Measurements from ENCODE around the gene DISC1. TPM values are rescaled to one million over a fixed set of nuclear protein-coding genes. Genes with fewer than 3 reads are reported as not detected.

Gene DISC1
- total and polyA plus RNA-seq, 7 donors: 1.2 to 14.1 (median 5.8) TPM

- no peak for DNase-seq
- WGBS, 2 donors: 87 to 93% methylated on average over 2 of the region's 2 CpGs
- H3K4me3 ChIP-seq: no peak overlapping the region
- H3K9me3 ChIP-seq: no peaks in the 10 kb centered on the region
- no peaks in the 10 kb centered on the region for H3K36me3 ChIP-seq
- H3K27me3 ChIP-seq: no peaks in the 10 kb centered on the region
- no peak overlapping the region for H3K27ac ChIP-seq
- TF ChIP-seq POLR2A (IDR thresholded peaks at IDR 0.05) (no peak), POLR2AphosphoS5 (IDR thresholded peaks at IDR 0.05) (no peak), EP300 (IDR thresholded peaks at IDR 0.05) (no peak)
- TF ChIP-seq, protein P1, sequence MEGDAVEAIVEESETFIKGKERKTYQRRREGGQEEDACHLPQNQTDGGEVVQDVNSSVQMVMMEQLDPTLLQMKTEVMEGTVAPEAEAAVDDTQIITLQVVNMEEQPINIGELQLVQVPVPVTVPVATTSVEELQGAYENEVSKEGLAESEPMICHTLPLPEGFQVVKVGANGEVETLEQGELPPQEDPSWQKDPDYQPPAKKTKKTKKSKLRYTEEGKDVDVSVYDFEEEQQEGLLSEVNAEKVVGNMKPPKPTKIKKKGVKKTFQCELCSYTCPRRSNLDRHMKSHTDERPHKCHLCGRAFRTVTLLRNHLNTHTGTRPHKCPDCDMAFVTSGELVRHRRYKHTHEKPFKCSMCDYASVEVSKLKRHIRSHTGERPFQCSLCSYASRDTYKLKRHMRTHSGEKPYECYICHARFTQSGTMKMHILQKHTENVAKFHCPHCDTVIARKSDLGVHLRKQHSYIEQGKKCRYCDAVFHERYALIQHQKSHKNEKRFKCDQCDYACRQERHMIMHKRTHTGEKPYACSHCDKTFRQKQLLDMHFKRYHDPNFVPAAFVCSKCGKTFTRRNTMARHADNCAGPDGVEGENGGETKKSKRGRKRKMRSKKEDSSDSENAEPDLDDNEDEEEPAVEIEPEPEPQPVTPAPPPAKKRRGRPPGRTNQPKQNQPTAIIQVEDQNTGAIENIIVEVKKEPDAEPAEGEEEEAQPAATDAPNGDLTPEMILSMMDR (IDR thresholded peaks at IDR 0.05): no peak
- no peaks in the 10 kb centered on the region for H3K4me1 ChIP-seq
- intact Hi-C loops (cut with DNase I): no loop called here
These were observed 52.5 kb downstream of the DISC1 start for GRCh38 chr1:231679109-231679508.

- TF ChIP-seq, protein P1 (IDR thresholded peaks at IDR 0.05): no peak
- TF ChIP-seq POLR2AphosphoS5 (IDR thresholded peaks at IDR 0.05): no peak
- TF ChIP-seq POLR2A (IDR thresholded peaks at IDR 0.05): no peak
- TF ChIP-seq EP300 (IDR thresholded peaks at IDR 0.05): no peak
- intact Hi-C loops (cut with DNase I): no loop called here
- no peak for DNase-seq
- H3K4me3 ChIP-seq: no peak overlapping the region
- H3K4me1 ChIP-seq: no peaks in the 10 kb centered on the region
- no peaks in the 10 kb centered on the region for H3K36me3 ChIP-seq
- 89 to 93% methylated on average over 3 of the region's 3 CpGs for WGBS, 2 donors
- H3K27ac ChIP-seq: no peak overlapping the region
- no peaks in the 10 kb centered on the region for H3K9me3 ChIP-seq
- H3K27me3 ChIP-seq: no peaks in the 10 kb centered on the region
These were observed 54.4 kb downstream of the DISC1 start for GRCh38 chr1:231681006-231681405.

DNA sequence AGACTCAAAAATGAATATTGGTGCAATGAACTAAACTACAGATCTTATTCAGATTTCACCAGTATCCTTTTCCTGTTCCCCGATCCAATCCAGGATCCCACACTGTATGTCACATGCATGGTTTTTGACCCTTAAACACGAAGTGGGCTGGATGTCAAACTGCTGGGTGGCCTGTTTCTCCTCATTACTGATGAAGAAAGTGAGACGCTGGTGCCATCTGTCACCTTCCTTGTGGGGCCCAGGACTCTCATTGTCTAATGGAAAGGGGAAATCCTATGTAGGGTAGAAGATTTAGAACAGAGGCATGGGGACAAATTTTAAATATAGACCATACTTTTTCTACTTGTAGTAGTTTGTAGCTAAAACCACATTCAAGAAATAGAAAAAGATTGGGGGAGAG is 56.2 kb downstream of the DISC1 start:
- no peak for DNase-seq
- H3K36me3 ChIP-seq: no peaks in the 10 kb centered on the region
- TF ChIP-seq, protein P1 (IDR thresholded peaks at IDR 0.05): no peak
- TF ChIP-seq EP300 (IDR thresholded peaks at IDR 0.05) (no peak), POLR2A (IDR thresholded peaks at IDR 0.05) (no peak), POLR2AphosphoS5 (IDR thresholded peaks at IDR 0.05) (no peak)
- H3K4me1 ChIP-seq: no peaks in the 10 kb centered on the region
- intact Hi-C loops (cut with DNase I): no loop called here
- H3K4me3 ChIP-seq: no peak overlapping the region
- H3K27ac ChIP-seq: no peak overlapping the region
- 71 to 81% methylated on average over 3 of the region's 3 CpGs for WGBS, 2 donors
- no peaks in the 10 kb centered on the region for H3K27me3 ChIP-seq
- peaks cover 0 to 3% (median 0%) of the 10 kb centered on the region in 4 donors for H3K9me3 ChIP-seq

GRCh38 chr1:231683439-231684165 is 57.0 kb downstream of the DISC1 start:
- no peaks in the 10 kb centered on the region for H3K36me3 ChIP-seq
- H3K27ac ChIP-seq: no peak overlapping the region
- DNase-seq: no peak
- H3K9me3 ChIP-seq: peaks cover 0 to 3% (median 0%) of the 10 kb centered on the region in 4 donors
- H3K27me3 ChIP-seq: no peaks in the 10 kb centered on the region
- no peak for TF ChIP-seq EP300 (IDR thresholded peaks at IDR 0.05)
- TF ChIP-seq POLR2A (IDR thresholded peaks at IDR 0.05): no peak
- TF ChIP-seq, protein P1 (IDR thresholded peaks at IDR 0.05): no peak
- no peaks in the 10 kb centered on the region for H3K4me1 ChIP-seq
- WGBS, 2 donors: 81 to 88% methylated on average over 7 of the region's 7 CpGs
- intact Hi-C loops (cut with DNase I): no loop called here
- no peak overlapping the region for H3K4me3 ChIP-seq
